GM18951 (cell line): ENCODE results near the gene RALGPS1.
"Not testable (repeated sequence)": the region's sequence is repeated elsewhere in the genome, so short reads cannot be mapped to it uniquely, and the experiment has no call there.

Source experiments
- POLR2A ChIP-seq: IDR thresholded peaks from 4 replicates; pipeline ENCODE4 v1.6.1; 2011; ENCODE audit warnings: mild to moderate bottlenecking; ENCODE audit not compliant: insufficient read length, insufficient read depth; ENCODE audit errors: extremely low read depth
- in situ Hi-C: fragments of 300-500 bp; cut with MboI; formaldehyde crosslinking; loops from one replicate; pipeline ENCODE4 v1.12.0; 2022; ENCODE audit warnings: low sequenced_read_pairs, mixed read lengths, inconsistent platforms; ENCODE audit not compliant: unreplicated experiment

The RALGPS1 gene

GRCh38 chr9:127004946-127005769 is 90.6 kb downstream of the RALGPS1 start:
- TF ChIP-seq POLR2A, result no peak
- in situ Hi-C loops, result no loop called here

- in situ Hi-C loops, result no loop called here
- no peak for TF ChIP-seq POLR2A
These were observed 91.3 kb downstream of the RALGPS1 start for GRCh38 chr9:127005770-127006314.

- no peak for TF ChIP-seq POLR2A
- in situ Hi-C loops, result no loop called here
These were observed 93.1 kb downstream of the RALGPS1 start for GRCh38 chr9:127007638-127008037.

- no peak for TF ChIP-seq POLR2A
- in situ Hi-C loops, result no loop called here
These were observed 93.5 kb downstream of the RALGPS1 start for GRCh38 chr9:127008076-127008475.

- TF ChIP-seq POLR2A, result no peak
- in situ Hi-C loops, result no loop called here
These were observed 97.2 kb downstream of the RALGPS1 start for GRCh38 chr9:127011772-127012171.

GRCh38 chr9:127012250-127012649 is 97.7 kb downstream of the RALGPS1 start:
- in situ Hi-C loops, result no loop called here
- no peak for TF ChIP-seq POLR2A

- in situ Hi-C loops, result no loop called here
- TF ChIP-seq POLR2A, result no peak
These were observed 99.0 kb downstream of the RALGPS1 start for GRCh38 chr9:127013597-127013996.

- in situ Hi-C loops, result no loop called here
- TF ChIP-seq POLR2A, result no peak
These were observed 99.8 kb downstream of the RALGPS1 start for GRCh38 chr9:127014216-127014909.

- in situ Hi-C loops, result no loop called here
- no peak for TF ChIP-seq POLR2A
These were observed 100.4 kb downstream of the RALGPS1 start for GRCh38 chr9:127014910-127015540.

GRCh38 chr9:127015921-127016512 is 101.4 kb downstream of the RALGPS1 start:
- in situ Hi-C loops, result no loop called here
- no peak for TF ChIP-seq POLR2A

- in situ Hi-C loops, result not testable (repeated sequence)
These were observed 103.4 kb downstream of the RALGPS1 start for GRCh38 chr9:127017979-127018378.

- in situ Hi-C loops, result no loop called here
- no peak for TF ChIP-seq POLR2A
These were observed 104.4 kb downstream of the RALGPS1 start for GRCh38 chr9:127018935-127019334.

- in situ Hi-C loops, result no loop called here
- no peak for TF ChIP-seq POLR2A
These were observed 105.6 kb downstream of the RALGPS1 start for GRCh38 chr9:127020036-127020801.

GRCh38 chr9:127020802-127021078 is 106.2 kb downstream of the RALGPS1 start:
- TF ChIP-seq POLR2A, result no peak
- in situ Hi-C loops, result no loop called here
